Right forelimb (tissue), 1 donor: ENCODE measurements around the gene CR2.
"Not testable (repeated sequence)": the region's sequence is repeated elsewhere in the genome, so short reads cannot be mapped to it uniquely, and the experiment has no call there.

Source experiments
- DNase-seq: peaks from one replicate; pipeline ENCODE4 v3.0.0-alpha.2; 2018

The CR2 gene

DNA sequence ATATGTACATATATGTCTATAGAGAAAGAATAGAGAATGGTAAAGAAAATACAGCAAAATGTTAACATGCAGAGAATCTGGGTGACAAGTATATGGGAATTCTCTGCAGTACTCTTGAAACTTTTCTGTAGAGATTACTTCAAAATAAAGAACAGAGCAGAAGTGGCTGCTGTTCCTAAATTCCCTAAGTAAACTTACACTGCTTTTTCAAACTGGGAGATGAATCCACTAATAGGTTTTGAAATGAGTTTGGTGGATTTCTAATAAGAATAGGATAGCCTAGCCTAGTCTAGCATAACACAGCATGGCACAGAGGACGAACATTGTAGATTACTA is 450 bp upstream of the CR2 start:
- no peak for DNase-seq

DNA sequence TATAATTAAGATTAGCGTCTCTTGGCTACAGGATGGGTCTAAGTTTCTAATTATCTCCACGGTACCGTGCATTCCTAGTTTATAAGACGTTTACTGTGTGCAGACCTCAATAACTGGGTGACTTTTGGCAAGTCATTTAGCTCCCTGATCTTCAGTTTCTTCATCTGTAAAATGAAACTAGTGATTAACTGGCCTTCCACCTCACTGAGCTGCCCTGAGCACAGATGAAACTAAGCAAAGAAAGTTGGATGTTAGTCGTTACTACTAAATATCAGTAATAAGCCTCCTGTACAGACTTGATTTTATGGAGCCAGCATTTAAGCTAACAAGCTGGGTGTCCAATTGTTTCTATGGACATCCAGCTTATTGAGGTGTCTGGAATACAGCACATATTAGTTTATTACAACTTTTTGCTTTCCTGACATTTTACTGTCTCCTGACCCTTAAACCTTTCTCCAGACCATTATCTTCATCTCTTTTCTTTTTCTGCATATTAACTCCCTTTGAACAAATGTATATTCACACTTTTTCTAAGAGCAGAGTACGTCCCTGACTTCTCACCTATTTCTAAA is 1.1 kb downstream of the CR2 start:
- DNase-seq, result no peak

DNA sequence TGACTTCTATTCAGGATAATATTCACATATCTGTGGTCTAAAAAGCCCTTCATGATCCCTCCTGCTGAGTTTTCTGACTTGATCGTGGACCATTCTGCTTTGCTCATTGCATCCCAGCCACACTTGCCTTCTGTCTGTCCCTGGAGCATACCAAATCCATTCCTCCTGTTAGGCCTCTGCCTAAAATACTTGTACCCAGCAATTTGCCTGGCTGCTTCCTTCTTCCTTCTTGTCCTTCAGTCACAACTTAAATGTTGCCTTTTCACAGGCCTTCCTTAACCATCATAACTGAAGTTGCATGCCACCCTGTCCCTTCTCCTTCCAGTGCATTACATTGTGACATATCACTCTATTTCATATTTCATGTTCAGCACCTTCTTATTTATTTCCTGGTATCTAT is 4.3 kb downstream of the CR2 start:
- no peak for DNase-seq

DNA sequence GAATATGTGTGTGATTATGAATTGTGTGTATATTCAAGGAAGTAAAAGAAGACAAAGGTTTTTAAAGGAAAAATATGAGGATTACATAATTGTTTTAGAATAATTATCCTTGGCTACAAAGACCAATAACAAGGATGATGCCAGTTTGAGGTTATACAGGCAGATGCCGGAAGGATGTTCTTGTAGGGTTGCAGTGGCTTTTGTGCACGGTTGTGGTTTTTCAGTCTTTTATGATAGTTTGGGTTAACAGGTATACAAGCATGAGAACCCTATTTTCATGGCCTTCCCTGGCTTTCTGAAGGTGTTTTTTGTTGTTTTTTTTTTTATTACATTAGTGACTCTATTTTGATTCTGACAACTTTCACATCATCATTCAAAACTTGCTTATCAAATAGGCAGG is 4.9 kb downstream of the CR2 start:
- no peak for DNase-seq

DNA sequence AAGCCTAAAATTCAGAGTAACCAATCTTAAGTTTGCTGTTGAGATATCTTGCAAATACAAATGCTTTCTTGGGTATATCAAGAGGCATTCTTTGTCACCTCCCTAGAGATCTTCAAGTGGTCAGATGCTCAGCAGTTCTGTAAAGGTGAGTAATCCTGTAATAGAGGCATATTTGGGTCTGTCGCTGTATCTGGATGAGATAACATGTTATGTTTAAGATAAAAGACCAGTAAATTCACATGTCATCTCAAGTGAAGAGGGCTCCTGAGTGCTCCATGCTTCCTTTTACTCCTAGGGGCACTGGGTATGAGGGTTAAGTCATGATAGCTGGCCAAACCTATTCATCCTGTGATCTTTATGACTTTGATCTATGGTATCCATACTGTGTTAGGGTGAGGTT is 7.5 kb downstream of the CR2 start:
- DNase-seq, result no peak

DNA sequence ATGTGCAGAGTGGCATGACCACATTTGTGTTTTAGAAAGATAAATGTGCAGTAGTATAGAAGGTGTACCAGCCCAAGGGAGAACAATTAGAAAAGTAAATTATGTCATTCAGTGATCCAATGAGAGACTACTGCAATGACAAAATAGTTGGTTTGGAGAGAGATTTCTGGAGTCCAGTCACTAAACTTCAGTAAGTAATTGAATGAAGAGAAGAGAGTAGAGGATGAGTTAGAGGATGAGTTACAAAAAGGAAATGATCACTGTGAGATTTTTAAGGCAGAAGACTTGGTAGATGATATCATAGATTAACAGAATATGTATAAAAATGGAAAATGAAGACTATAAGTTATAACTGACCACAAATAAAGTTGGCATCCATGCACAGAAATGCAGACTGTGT is 8.4 kb downstream of the CR2 start:
- DNase-seq, result no peak

DNA sequence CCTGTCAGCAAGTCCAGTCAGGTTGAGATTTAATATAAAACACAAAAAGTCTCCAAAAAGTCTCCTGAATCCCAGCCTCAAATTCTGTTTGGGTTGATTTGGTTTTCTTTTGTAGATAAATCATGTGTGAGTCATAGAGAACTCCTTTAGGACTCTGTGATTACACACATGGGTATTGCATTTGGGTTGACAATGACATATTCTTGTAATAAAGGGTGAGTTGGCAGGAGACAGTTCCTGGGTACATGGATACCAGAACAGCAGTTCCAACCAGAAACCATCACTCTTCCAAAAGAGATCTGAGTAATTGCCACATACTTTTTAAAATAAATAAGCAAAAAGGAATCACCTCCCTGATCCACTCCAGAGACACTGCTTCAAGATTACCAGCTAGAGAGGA is 8.9 kb downstream of the CR2 start:
- DNase-seq, result no peak

DNA sequence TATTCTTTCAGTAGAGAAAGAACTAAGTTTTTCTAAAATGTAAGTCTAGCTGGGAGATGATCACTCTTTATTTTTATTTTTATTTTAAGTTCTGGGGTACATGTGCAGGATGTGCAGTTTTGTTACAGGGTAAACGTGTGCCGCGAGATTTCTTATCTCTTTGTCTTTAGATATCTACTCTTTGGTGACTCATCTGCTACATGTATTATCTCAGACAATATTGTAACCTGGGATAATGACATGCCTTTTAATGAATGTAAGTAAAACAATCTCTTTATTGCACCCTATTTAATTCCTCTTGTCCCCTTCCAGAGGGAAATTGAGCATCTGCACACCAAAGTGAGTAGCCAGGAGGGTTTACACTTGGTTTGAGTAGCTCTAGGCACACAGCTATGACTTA is 9.4 kb downstream of the CR2 start:
- DNase-seq, result no peak

DNA sequence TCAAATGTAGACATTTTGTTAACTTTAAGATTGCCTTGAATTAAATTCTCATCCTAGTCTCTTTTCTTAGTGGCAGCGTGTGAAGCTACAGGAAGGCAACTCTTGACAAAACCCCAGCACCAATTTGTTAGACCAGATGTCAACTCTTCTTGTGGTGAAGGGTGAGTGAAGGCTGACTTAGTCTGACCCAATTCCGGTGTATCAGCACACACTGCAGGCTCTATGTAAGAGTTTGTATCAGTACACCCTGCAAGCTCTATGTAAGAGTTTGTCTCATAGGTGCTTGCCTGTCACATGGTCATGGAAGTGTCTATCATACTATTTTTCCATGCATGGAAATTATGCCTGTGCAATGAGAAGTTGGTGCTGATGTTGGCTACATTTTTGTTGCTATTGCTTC is 16.8 kb downstream of the CR2 start:
- DNase-seq, result no peak

DNA sequence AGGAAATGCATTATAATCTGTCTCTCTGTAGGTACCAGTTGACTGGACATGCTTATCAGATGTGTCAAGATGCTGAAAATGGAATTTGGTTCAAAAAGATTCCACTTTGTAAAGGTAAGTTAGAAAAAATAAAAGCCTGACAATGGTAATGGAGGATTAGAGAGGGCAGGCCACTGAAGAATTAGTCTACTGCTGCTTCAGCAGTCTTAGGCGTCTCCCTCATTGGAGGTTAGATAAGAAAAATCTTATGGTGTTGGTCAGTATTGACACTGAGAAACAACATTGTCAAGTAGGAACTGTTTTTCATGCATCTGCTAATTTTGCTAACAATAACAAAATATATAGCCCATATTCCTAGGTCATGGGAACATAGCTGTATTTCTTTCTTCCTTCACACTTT is 20.1 kb downstream of the CR2 start:
- no peak for DNase-seq

DNA sequence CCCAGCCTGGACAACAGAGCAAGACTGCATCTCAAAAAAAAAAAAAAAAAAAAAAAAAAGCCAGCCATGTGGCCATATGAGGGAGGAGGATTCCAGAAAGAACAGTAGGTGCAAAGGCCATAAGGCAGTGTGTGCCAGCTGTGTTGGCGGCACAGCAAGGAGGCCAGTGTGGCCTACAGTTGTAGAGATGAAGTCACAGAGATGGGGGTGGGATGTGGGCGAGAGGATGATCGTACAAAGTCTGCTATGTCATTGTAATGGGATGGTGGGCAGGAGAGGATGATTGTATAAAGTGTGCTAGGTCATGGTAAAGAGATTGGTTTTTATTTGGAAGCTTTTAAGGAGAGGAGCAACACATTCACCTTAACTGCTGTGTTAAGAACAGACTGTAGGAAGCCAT is 32.1 kb downstream of the CR2 start:
- DNase-seq, result no peak

DNA sequence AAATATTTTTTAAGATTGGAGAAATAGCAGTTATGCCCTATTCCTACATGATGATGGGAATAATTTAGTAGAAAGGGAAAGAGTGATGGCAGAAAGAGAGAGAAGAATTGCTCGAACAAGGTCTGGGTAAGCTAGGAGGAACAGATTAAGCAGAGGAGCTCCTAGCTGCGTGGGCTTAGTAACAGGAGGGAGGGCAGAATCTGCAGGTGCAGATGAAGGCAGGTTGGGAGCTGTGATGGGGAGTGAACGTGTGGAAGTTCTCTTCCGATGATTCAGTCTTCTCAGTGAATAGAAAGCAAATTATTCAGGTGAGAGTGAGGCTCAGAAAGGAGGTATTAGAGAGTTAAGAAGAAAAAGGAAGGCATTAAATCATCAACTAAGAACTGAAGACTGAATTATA is 33.5 kb downstream of the CR2 start:
- DNase-seq, result no peak

DNA sequence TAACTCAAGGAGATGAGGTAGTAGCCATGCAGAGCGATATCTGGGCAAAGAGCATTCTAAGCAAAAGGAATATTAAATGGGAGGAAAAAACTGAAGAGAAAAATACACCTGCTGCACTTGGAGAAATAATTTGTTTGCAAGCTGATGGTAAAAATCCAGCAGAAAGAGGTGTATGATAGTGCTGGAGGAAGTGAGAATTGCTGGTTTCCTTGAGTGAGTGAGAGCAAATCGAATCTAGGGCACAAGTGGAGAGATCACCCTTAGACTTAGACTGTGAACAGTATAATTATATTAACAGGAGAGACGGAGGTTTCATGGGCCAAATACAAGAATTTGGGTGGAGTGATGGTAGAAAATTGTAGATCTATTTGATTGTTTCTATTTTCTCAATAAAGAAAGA is 39.1 kb downstream of the CR2 start:
- DNase-seq, result no peak

DNA sequence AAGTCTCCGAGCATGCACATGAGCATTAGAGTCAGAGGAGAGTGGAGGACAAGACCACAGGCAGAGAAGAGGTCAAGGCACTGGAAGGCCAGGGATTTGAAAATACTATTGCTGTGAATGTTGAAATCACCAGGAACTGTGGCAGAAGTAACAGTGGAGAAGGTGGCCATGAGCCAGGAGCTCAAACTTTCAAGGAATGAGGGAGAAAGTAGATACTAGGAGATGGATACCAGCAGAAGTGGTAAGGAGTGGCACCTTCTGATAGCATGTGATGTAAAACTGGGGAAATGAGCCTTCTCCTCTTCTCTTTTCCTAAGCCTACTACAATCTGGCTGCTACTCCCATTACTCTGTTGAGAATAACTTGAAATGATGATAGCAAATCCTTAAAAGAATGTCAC is 40.0 kb downstream of the CR2 start:
- DNase-seq, result no peak

DNA sequence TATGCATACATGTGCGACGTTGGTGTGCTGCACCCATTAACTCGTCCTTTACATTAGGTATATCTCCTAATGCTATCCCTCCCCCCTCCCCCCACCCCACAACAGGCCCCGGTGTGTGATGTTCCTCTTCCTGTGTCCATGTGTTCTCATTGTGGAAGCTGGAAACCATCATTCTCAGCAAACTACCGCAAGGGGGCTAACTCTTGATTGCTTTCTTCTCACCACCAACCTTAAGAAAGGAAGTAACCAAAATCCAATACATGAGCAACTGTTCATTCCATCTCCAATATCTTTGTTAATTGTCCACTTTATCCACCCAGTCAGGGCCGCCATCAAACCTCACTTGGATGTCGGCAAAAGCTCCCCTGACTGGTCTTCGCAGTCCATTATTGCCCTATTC is 41.2 kb downstream of the CR2 start:
- DNase-seq, result not testable (repeated sequence)

DNA sequence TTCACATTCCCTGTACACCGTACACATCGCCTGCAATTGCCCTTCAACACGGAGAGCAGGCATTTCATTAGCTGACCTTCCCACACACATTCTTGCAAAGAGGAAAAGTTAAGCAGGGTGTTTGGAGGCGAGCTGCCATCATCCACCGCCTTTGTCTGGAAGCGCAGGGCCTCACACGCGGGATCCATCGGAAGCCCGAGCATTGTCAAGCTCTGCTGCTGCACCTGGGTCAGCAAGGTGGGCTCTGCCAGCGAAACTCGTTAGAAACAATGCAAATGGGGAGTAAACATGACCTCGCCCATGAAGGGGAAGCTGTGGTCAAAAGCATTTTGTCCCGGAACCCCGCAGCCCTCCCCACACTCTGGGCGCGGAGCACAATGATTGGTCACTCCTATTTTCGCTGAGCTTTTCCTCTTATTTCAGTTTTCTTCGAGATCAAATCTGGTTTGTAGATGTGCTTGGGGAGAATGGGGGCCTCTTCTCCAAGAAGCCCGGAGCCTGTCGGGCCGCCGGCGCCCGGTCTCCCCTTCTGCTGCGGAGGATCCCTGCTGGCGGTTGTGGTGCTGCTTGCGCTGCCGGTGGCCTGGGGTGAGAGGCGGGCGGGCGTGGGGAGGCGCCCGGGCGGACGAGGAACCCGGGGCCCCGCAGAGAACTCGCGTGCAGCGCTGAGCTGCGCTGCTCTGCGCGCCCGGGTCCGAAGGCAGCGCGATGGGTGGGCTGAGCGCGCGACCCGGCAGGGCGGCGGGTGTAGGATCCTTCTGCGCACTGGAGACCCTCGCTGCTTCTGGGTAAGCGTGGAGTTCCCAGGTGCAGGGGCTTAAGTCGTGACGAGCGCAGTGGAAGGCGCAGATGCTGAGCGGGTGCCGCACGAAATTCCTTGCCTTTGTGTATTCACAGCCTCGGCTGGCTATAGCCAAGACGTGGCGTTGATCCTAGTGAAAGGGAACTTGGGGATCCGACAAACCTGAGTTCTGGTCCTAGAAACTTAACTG is 42.0 kb downstream of the CR2 start, which contains the start of gene CR1:
CR1 (plus strand) TSS at position 357 of the 992 bp plus-strand sequence; CDS start at position 468, 111 bp downstream.
- DNase-seq, result peak; percentile 53

DNA sequence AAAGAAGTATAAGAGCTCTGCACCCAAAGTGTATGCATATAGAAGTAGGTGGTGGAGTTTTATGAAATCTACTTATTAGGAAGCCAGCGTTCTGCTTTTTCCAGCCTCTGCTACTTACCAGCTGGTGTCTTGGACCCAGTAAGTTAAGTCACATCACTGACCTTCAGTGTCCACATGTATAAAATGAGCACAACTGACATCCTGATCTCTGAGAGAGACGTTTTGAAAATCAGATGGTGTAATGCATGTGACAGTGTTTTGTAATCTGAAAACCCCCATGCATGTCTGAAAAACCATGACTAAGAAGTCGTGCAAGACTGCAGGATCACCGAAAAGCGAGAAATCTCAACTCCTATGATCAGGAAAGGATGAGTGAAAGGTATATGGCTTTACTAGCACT is 43.8 kb downstream of the CR2 start:
- DNase-seq, result no peak

DNA sequence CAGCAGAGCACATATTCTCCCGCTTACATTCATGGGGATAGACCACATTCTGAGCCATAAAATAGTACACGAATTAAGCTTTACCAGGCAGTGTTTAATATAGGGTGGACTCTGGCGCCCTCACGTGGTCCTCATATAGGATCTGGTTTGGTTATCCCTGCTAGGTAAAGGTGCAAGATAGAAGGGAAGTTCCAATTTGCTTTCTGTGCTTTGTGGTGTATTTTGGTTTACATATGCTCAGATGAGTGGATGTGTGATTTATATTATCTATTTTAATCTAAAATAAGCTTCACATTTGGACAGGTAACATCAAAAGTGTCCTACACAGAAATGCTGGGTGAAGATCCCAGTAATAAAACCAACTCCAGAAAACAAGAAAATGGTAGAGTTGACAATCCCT is 45.4 kb downstream of the CR2 start:
- DNase-seq, result peak; percentile 72

DNA sequence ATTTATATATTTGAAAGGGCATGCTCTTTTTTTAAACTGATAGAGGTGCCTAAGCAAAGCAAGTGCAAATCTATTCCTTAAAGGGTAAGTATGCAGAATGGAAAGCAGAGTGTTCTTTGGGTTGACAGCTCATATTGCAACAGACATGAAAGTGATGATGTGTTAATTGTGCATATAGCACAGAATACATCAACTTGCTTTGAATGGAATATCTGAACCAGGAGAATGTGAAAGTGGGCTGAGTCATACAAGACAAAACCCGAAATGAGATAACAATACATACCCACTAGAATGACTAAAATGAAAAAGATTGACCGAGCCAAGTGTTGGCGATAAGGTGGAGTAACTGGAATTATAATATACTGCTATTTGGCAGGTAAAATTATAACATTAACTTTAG is 46.2 kb downstream of the CR2 start:
- DNase-seq, result no peak

DNA sequence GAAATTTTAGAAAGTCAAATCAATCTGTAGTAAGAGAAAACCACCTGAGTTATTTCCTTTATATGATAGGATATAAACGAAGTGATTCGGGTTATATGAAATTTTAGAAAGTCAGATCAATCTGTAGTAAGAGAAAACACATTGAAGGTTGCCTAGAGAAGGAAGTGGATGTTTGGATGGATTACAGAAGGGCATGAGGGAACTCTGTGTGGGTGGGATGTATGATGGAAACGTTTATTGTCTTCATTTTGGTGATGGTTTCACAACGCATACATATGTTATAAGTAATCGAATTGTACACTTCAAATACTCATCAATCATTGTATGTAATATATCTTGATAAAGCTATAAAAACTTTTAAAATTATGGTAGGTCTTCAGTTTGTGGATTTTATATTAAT is 46.9 kb downstream of the CR2 start:
- no peak for DNase-seq

DNA sequence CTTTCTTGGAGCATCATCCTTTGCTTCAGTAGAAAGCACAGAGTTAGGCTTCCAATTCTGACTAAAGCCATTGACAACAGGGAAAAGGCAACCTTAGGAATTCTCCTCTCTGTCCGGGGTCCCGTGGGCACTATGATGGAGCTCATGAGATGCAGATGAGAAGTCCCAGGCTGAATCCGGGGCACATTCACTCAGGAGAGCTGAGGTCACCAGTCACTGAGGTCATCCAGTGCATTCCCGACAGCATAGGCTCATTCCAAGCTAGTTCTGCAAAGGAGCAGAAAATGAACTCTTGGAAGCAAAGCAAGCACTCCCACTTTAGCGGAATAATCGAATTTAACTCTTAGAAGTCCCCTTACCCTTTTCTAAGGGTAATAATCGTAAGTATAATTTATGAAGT is 48.6 kb downstream of the CR2 start:
- DNase-seq, result no peak

DNA sequence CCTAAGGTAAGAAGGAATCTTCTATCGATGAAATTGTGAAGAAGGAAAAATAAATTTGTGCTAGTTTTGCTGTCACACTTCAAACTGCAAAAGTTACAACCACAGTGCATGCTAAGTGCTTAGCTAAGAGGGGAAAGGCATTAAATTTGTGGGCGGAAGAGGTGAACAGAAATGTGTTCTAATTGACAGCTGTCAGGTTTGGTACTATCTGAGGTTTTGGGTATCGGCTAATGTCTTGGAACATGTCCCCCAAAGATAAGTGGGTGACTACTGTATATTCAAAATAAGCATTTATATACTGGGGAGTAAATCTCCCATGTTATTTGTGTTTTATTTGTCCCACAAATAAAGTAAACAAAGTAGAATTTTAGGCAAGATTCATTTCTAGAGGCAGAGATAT is 49.8 kb downstream of the CR2 start:
- no peak for DNase-seq

DNA sequence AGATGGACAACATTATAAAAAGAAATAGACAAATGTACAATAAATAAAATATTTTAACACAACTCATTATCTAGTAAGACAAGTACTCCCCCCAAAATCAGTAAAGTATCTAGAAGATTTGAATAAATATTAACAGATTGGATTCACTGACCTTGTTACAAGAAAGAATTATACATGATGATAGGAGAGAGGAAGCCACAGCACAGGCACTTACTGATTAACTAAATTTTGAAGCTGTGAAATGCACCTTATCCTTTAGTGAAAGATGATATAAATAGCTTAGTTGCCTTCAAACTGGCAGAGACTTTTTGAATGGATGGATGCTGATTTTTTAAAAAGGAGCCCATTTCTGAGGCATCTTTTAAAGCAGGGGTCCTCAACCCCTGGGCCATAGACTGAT is 50.3 kb downstream of the CR2 start:
- no peak for DNase-seq

DNA sequence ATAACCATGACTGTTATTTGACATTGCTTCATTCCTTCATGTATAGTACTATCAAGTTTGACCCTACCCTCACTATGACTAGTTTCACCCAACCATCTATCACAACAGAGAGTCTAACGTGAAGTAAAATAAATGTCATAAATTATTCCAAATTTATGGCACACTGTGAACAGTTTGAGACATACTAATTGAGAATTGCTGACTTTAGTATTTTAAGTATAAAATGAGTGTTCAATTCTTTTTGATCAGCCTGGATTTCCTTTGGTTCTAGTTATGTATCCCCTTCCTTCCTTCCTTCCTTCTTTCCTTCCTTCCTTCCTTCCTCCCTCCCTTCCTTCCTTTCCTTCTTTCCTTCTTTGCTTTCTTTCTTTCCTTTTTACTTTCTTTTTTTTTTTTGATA is 56.3 kb downstream of the CR2 start:
- no peak for DNase-seq

DNA sequence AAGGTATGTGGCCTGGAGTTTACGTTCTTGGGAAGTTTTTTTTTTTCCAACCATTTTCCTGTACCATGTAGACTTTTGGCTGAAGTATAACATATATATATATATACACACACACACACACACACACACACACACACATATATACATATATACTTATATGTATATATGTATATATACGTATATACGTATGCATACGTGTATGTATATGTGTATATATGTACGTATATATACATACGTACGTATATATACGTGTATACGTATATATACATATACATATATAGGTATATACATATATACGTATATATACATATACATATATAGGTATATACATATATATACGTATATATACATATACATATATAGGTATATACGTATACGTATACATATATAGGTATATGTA is 60.8 kb downstream of the CR2 start:
- no peak for DNase-seq
